Vagina (tissue), 2 donors: Measurements from ENCODE around the gene ANKRD16. TPM values are rescaled to one million over a fixed set of nuclear protein-coding genes. Genes with fewer than 3 reads are reported as not detected.

ENCODE experiments used
- DNase-seq, 2 donors: peaks; one replicate each; pipeline ENCODE4 v3.0.0-alpha.2; 2017; ENCODE audit errors: extremely low spot score in 2 of 2
- H3K27ac ChIP-seq: fragments of 200-600 bp; sonication (generic); one replicate; pipeline ENCODE4 v1.5.1; 2019
- H3K27me3 ChIP-seq: fragments of 200-600 bp; sonication (generic); one replicate; pipeline ENCODE4 v1.5.1; 2019
- H3K36me3 ChIP-seq, 2 donors: fragments of 200-600 bp; sonication (generic); one replicate each; pipeline ENCODE4 v1.5.1; 2017 to 2019
- H3K4me1 ChIP-seq: fragments of 200-600 bp; sonication (generic); one replicate; pipeline ENCODE4 v1.5.1; 2019
- H3K4me3 ChIP-seq, 2 donors: fragments of 200-600 bp; sonication (generic); 1 replicate in 1 of 2; 2 replicates in 1 of 2; pipeline ENCODE4 v1.5.1; 2016 to 2019
- H3K9me3 ChIP-seq: fragments of 200-600 bp; sonication (generic); one replicate; pipeline ENCODE4 v1.5.1; 2019
- CTCF ChIP-seq, 3 experiments: fragments of 450-650 bp in 2 of 3; fragments of 200-600 bp in 1 of 3; sonication (generic) in 1 of 3; IDR thresholded peaks; one replicate each; pipeline ENCODE4 v1.5.1; 2017 to 2019; ENCODE audit warnings: antibody characterized with exemption in 3 of 3, mild to moderate bottlenecking in 2 of 3, moderate library complexity in 2 of 3
- POLR2A ChIP-seq, 2 donors: fragments of 450-650 bp; IDR thresholded peaks; one replicate each; pipeline ENCODE4 v1.6.1; 2017; ENCODE audit warnings: antibody characterized with exemption in 2 of 2, mild to moderate bottlenecking in 2 of 2, moderate library complexity in 2 of 2
- POLR2AphosphoS5 ChIP-seq, 2 donors: sonication (generic); formaldehyde crosslinking; IDR thresholded peaks; one replicate each; pipeline ENCODE4 v1.9.0; 2017; ENCODE audit warnings: antibody characterized with exemption in 2 of 2, mild to moderate bottlenecking in 2 of 2, low read depth in 1 of 2; ENCODE audit not compliant: insufficient read depth in 1 of 2
- intact Hi-C: fragments of 100-400 bp; cut with DNase I; formaldehyde crosslinking; loops from one replicate; pipeline ENCODE4 v1.15.1; 2023
- total RNA-seq: library from RNA; depleted of rRNA; stranded (reverse); fragments of >200 nt; gene quantifications from one replicate; pipeline ENCODE4 v1.2.3, GENCODE V29; 2016

ANKRD16 gene
- total RNA-seq, 1 donor from 2014 or later = 17.7 TPM

- H3K27ac ChIP-seq = no peak overlapping the region
- no peak for TF ChIP-seq POLR2AphosphoS5 (IDR thresholded peaks at IDR 0.05; ENCODE audit: insufficient read depth in 1 of 2, low read depth in 1 of 2)
- no peak for TF ChIP-seq CTCF (IDR thresholded peaks at IDR 0.05)
- TF ChIP-seq POLR2A (IDR thresholded peaks at IDR 0.05) = no peak
- intact Hi-C loops = no loop called here
- no peaks in the 10 kb centered on the region for H3K9me3 ChIP-seq
- peaks cover 7% of the 10 kb centered on the region for H3K4me1 ChIP-seq
- DNase-seq = no peak
- no peak overlapping the region for H3K4me3 ChIP-seq
- H3K27me3 ChIP-seq = no peaks in the 10 kb centered on the region
- H3K36me3 ChIP-seq = peaks cover 0 to 48% of the 10 kb centered on the region in 2 donors
Measured at GRCh38 chr10:5906651-5907050, 17.0 kb upstream of the ANKRD16 start.

- TF ChIP-seq CTCF (IDR thresholded peaks at IDR 0.05) (no peak), POLR2A (IDR thresholded peaks at IDR 0.05) (no peak), POLR2AphosphoS5 (IDR thresholded peaks at IDR 0.05; ENCODE audit: insufficient read depth in 1 of 2, low read depth in 1 of 2) (no peak)
- no peaks in the 10 kb centered on the region for H3K27me3 ChIP-seq
- peaks cover 7% of the 10 kb centered on the region for H3K4me1 ChIP-seq
- no peak overlapping the region for H3K4me3 ChIP-seq
- DNase-seq = no peak
- peaks cover 0 to 41% of the 10 kb centered on the region in 2 donors for H3K36me3 ChIP-seq
- no peaks in the 10 kb centered on the region for H3K9me3 ChIP-seq
- no peak overlapping the region for H3K27ac ChIP-seq
- intact Hi-C loops = no loop called here
Measured at GRCh38 chr10:5905854-5906507, 16.3 kb upstream of the ANKRD16 start.

- Histone ChIP-seq H3K4me3 (no peak overlapping the region), H3K9me3 (no peaks in the 10 kb centered on the region), H3K4me1 (peaks cover 7% of the 10 kb centered on the region), H3K36me3 (peaks cover 0 to 24% of the 10 kb centered on the region in 2 donors), H3K27me3 (no peaks in the 10 kb centered on the region), H3K27ac (no peak overlapping the region)
- no peak for TF ChIP-seq POLR2AphosphoS5 (IDR thresholded peaks at IDR 0.05; ENCODE audit: insufficient read depth in 1 of 2, low read depth in 1 of 2)
- intact Hi-C loops = no loop called here
- DNase-seq = no peak
Measured at GRCh38 chr10:5904227-5904626, 14.5 kb upstream of the ANKRD16 start.

- Histone ChIP-seq H3K27me3 (no peaks in the 10 kb centered on the region), H3K36me3 (peaks cover 0 to 18% of the 10 kb centered on the region in 2 donors), H3K4me3 (no peak overlapping the region), H3K4me1 (peaks cover 7% of the 10 kb centered on the region), H3K27ac (no peak overlapping the region), H3K9me3 (no peaks in the 10 kb centered on the region)
- no peak for TF ChIP-seq CTCF (IDR thresholded peaks at IDR 0.05)
- no peak for TF ChIP-seq POLR2A (IDR thresholded peaks at IDR 0.05)
- TF ChIP-seq POLR2AphosphoS5 (IDR thresholded peaks at IDR 0.05; ENCODE audit: insufficient read depth in 1 of 2, low read depth in 1 of 2) = no peak
- intact Hi-C loops = no loop called here
- no peak for DNase-seq
Measured at GRCh38 chr10:5903563-5903962, 13.9 kb upstream of the ANKRD16 start.

GRCh38 chr10:5902511-5903274 lies 13.0 kb upstream of the ANKRD16 start:
- H3K4me3 ChIP-seq = no peak overlapping the region
- H3K27ac ChIP-seq = no peak overlapping the region
- H3K36me3 ChIP-seq = peaks cover 0 to 17% of the 10 kb centered on the region in 2 donors
- H3K9me3 ChIP-seq = no peaks in the 10 kb centered on the region
- no peaks in the 10 kb centered on the region for H3K27me3 ChIP-seq
- DNase-seq = no peak
- intact Hi-C loops = no loop called here
- peaks cover 7% of the 10 kb centered on the region for H3K4me1 ChIP-seq
- TF ChIP-seq POLR2A (IDR thresholded peaks at IDR 0.05) = no peak

- no peaks in the 10 kb centered on the region for H3K9me3 ChIP-seq
- no peak for DNase-seq
- peaks cover 0 to 13% of the 10 kb centered on the region in 2 donors for H3K36me3 ChIP-seq
- no peak overlapping the region for H3K4me3 ChIP-seq
- no peaks in the 10 kb centered on the region for H3K27me3 ChIP-seq
- H3K27ac ChIP-seq = no peak overlapping the region
- TF ChIP-seq CTCF (IDR thresholded peaks at IDR 0.05) = no peak
- TF ChIP-seq POLR2A (IDR thresholded peaks at IDR 0.05) = no peak
- no peak for TF ChIP-seq POLR2AphosphoS5 (IDR thresholded peaks at IDR 0.05; ENCODE audit: insufficient read depth in 1 of 2, low read depth in 1 of 2)
- H3K4me1 ChIP-seq = no peaks in the 10 kb centered on the region
- intact Hi-C loops = no loop called here
Measured at GRCh38 chr10:5900247-5900646, 10.6 kb upstream of the ANKRD16 start.
